Smooth muscle cell (in vitro differentiated cells): ENCODE results near the gene TMEM97. TPM values are rescaled to one million over a fixed set of nuclear protein-coding genes. Genes with fewer than 3 reads are reported as not detected.
A peak's percentile ranks its signal among the peaks of the same experiment; 100 is the strongest.

Source experiments
- DNase-seq: peaks from one replicate; lab custom pipeline; 2025; ENCODE audit not compliant: unreplicated experiment; lab: John Stamatoyannopoulos, UW
- H2AFZ ChIP-seq: fragments of 200-600 bp; sonication (generic); 2 replicates; pipeline ENCODE4 v1.6.0; 2016; ENCODE audit warnings: antibody characterized with exemption, low read depth, mild to moderate bottlenecking
- H3F3A ChIP-seq: fragments of 200-600 bp; sonication (generic); 2 replicates; pipeline ENCODE4 v1.6.0; 2017; ENCODE audit warnings: antibody characterized with exemption, low read depth
- H3K27ac ChIP-seq: fragments of 200-600 bp; sonication (generic); 2 replicates; pipeline ENCODE4 v1.5.1; 2016; ENCODE audit warnings: low read depth, mild to moderate bottlenecking
- H3K27me3 ChIP-seq: fragments of 200-600 bp; sonication (generic); 2 replicates; pipeline ENCODE4 v1.6.1; 2016; ENCODE audit warnings: low read depth, mild to moderate bottlenecking
- H3K36me3 ChIP-seq: fragments of 200-600 bp; sonication (generic); 2 replicates; pipeline ENCODE4 v1.5.1; 2016; ENCODE audit warnings: low read depth
- H3K4me1 ChIP-seq: fragments of 200-600 bp; sonication (generic); 2 replicates; pipeline ENCODE4 v1.5.1; 2016; ENCODE audit warnings: low read depth
- H3K4me2 ChIP-seq: fragments of 200-600 bp; sonication (generic); 2 replicates; pipeline ENCODE4 v1.6.0; 2016; ENCODE audit warnings: mild to moderate bottlenecking
- H3K4me3 ChIP-seq: fragments of 200-600 bp; sonication (generic); 2 replicates; pipeline ENCODE4 v1.5.1; 2016; ENCODE audit warnings: mild to moderate bottlenecking
- H3K79me2 ChIP-seq: fragments of 200-600 bp; sonication (generic); 2 replicates; pipeline ENCODE4 v1.6.0; 2016; ENCODE audit warnings: low read depth, mild to moderate bottlenecking
- H3K9ac ChIP-seq: fragments of 200-600 bp; sonication (generic); 2 replicates; pipeline ENCODE4 v1.6.0; 2016; ENCODE audit warnings: low read depth
- H3K9me3 ChIP-seq: fragments of 200-600 bp; sonication (generic); replicated peaks from 2 replicates; pipeline ENCODE4 v1.5.1; 2016; ENCODE audit warnings: low read depth
- H4K20me1 ChIP-seq: fragments of 200-600 bp; sonication (generic); 2 replicates; pipeline ENCODE4 v1.6.0; 2016; ENCODE audit warnings: low read depth
- WGBS: methylation state at CpG from one replicate; pipeline ENCODE4 v1.1.7; 2016; ENCODE audit warnings: low lambda C conversion rate; 5-methylcytosine and 5-hydroxymethylcytosine counted together
- polyA plus RNA-seq: library from polyadenylated mRNA; unstranded; fragments of >200 nt; fragmentation: Nextera tagmentation; extraction: Ambion mirVana; gene quantifications from 2 replicates; pipeline ENCODE4 v1.2.1, GENCODE V29; 2016
- total RNA-seq: library from RNA; depleted of rRNA; stranded (reverse); fragments of >200 nt; gene quantifications from 2 replicates; pipeline ENCODE4 v1.2.3, GENCODE V29; 2014
- TF ChIP-seq, protein P1 (sequence below): fragments of 200-600 bp; sonication (generic); IDR thresholded peaks from 2 replicates; pipeline ENCODE4 v1.5.1; 2017; ENCODE audit warnings: borderline replicate concordance, mild to moderate bottlenecking, antibody characterized with exemption; ENCODE audit not compliant: insufficient read depth, poor library complexity, severe bottlenecking

Gene TMEM97
- total and polyA plus RNA-seq, 2 experiments from 2014 or later = 12.1 to 17.2 TPM

DNA sequence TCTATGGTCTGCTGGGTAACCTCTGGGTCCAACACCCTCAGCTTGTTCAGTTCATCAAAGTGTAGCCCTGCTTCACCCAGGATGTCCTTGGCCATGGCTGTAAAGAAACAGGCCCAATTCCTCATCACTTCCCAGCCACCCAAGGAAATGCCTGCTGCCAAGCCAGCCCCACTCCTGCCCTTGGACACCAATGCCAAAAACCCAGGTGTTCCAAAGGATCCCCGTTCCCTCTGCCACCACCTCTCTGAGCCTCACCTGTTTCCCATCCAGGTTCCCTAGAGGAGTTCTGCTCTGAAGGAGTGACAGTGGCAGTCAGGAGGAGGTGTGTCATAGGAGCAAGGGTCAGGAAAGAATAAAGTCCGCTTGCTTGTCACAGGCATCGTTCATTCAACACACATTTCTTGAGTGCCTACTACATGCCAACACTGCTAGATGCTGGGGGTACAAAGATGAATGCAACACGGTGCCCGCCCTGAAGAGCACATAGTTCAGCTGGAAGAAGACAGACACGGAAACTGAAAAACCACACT is 13.0 kb downstream of the TMEM97 start:
- no peak overlapping the region for H3K27ac ChIP-seq
- H3K4me2 ChIP-seq = no peak overlapping the region
- H2AFZ ChIP-seq = no peak overlapping the region
- H3K4me3 ChIP-seq = no peak overlapping the region
- no peaks in the 10 kb centered on the region for H3K27me3 ChIP-seq
- peaks cover 12% of the 10 kb centered on the region for H3K4me1 ChIP-seq
- H3F3A ChIP-seq = peaks cover 3% of the 10 kb centered on the region
- no peaks in the 10 kb centered on the region for H3K9me3 ChIP-seq
- TF ChIP-seq, protein P1, sequence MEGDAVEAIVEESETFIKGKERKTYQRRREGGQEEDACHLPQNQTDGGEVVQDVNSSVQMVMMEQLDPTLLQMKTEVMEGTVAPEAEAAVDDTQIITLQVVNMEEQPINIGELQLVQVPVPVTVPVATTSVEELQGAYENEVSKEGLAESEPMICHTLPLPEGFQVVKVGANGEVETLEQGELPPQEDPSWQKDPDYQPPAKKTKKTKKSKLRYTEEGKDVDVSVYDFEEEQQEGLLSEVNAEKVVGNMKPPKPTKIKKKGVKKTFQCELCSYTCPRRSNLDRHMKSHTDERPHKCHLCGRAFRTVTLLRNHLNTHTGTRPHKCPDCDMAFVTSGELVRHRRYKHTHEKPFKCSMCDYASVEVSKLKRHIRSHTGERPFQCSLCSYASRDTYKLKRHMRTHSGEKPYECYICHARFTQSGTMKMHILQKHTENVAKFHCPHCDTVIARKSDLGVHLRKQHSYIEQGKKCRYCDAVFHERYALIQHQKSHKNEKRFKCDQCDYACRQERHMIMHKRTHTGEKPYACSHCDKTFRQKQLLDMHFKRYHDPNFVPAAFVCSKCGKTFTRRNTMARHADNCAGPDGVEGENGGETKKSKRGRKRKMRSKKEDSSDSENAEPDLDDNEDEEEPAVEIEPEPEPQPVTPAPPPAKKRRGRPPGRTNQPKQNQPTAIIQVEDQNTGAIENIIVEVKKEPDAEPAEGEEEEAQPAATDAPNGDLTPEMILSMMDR = no peak
- WGBS = 95% methylated on average over 6 of the region's 6 CpGs
- H3K9ac ChIP-seq = no peak overlapping the region
- DNase-seq = no peak
- peaks cover 35% of the 10 kb centered on the region for H3K79me2 ChIP-seq
- peaks cover 32% of the 10 kb centered on the region for H4K20me1 ChIP-seq
- H3K36me3 ChIP-seq = peaks cover 7% of the 10 kb centered on the region

DNA sequence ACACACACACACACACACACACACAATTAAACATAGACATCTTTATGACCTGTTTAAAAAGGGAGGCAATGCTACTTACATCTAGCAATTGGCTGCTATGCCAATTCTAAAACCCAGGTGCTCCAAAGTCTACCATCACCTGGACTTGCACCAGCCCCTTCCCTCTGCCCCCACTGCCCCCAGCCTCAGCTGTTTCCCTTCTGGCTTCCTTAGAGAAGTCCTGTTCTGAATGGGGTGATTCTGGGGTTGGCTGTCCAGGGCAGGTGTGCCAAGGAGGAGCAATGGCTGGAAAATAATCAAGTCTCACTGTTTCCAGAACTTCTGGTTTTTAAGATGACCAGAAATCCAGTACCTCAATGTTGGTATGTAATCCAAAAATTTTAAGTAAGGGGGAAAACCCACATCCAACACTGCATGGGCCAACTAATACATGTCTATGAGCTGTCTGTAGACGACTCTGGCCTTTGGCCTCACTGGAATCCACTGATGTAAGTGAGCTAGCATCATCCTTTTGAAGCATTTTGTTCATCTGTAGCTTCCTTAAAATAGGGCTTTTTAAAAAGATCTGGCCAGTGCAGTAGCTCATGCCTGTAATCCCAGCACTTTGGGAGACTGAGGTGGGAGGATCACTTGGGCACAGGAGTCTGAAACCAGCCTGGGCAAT is 14.2 kb downstream of the TMEM97 start:
- no peak for DNase-seq
- Histone ChIP-seq H3K36me3 (peaks cover 5% of the 10 kb centered on the region), H3K9ac (no peak overlapping the region), H3K4me2 (no peak overlapping the region), H3K4me3 (no peak overlapping the region), H3F3A (peaks cover 15% of the 10 kb centered on the region), H2AFZ (no peak overlapping the region), H3K4me1 (peaks cover 17% of the 10 kb centered on the region), H3K27me3 (no peaks in the 10 kb centered on the region), H4K20me1 (peaks cover 41% of the 10 kb centered on the region), H3K79me2 (peaks cover 47% of the 10 kb centered on the region), H3K9me3 (no peaks in the 10 kb centered on the region), H3K27ac (no peak overlapping the region)
- TF ChIP-seq, protein P1 = no peak
- 59% methylated on average over 1 of the region's 1 CpG for WGBS

DNA sequence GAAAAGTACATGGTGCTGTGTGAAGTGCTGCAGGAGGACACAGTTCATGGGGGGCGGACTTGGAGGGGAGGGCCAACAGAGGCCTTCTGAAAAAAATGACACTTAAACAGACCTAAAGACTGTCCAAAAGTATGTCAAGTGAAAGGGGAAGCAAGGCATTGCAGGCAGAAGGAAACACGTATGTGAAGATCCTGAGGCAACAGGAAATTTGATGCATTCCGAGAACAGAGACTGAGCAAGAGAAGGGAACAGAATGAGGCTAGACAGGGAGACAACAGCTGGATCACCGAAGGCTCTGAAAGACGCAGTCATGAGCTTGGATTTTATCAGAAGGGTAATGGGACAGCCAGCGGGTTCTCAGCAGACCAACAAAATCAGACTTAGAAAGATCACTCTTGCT is 15.2 kb downstream of the TMEM97 start:
- H3K9me3 ChIP-seq = no peaks in the 10 kb centered on the region
- no peak overlapping the region for H2AFZ ChIP-seq
- peaks cover 51% of the 10 kb centered on the region for H4K20me1 ChIP-seq
- H3F3A ChIP-seq = peaks cover 18% of the 10 kb centered on the region
- peak overlapping the region; percentile 77 for H3K4me3 ChIP-seq
- no peaks in the 10 kb centered on the region for H3K27me3 ChIP-seq
- peak overlapping the region; percentile 88 for H3K4me2 ChIP-seq
- TF ChIP-seq, protein P1 = no peak
- no peak for DNase-seq
- H3K4me1 ChIP-seq = peaks cover 17% of the 10 kb centered on the region
- WGBS = 77% methylated on average over 6 of the region's 6 CpGs
- H3K9ac ChIP-seq = peak overlapping the region; percentile 99
- no peaks in the 10 kb centered on the region for H3K36me3 ChIP-seq
- H3K27ac ChIP-seq = peak overlapping the region; percentile 97
- H3K79me2 ChIP-seq = peaks cover 49% of the 10 kb centered on the region
